Skeletal muscle satellite cell (primary cell): ENCODE results near the gene ADAMTS14.

Source experiments
- H3K27me3 ChIP-seq: 2 replicates; pipeline ENCODE4 v1.7.0; 2013; ENCODE audit warnings: low read length; ENCODE audit not compliant: control insufficient read depth, insufficient read depth
- H3K36me3 ChIP-seq: 2 replicates; pipeline ENCODE4 v1.7.0; 2013; ENCODE audit warnings: mild to moderate bottlenecking, control low read depth, low read length; ENCODE audit not compliant: insufficient read depth
- H3K4me1 ChIP-seq: 2 replicates; pipeline ENCODE4 v1.7.0; 2013; ENCODE audit warnings: low read length; ENCODE audit not compliant: control insufficient read depth, insufficient read depth
- H3K4me2 ChIP-seq: 2 replicates; pipeline ENCODE4 v1.7.0; 2013; ENCODE audit warnings: mild to moderate bottlenecking, low read length
- H3K4me3 ChIP-seq: 2 replicates; pipeline ENCODE4 v1.7.0; 2013; ENCODE audit warnings: low read length
- H3K9ac ChIP-seq: 2 replicates; pipeline ENCODE4 v1.7.0; 2013; ENCODE audit warnings: mild to moderate bottlenecking, low read depth, low read length, moderate library complexity
- H3K9me3 ChIP-seq: replicated peaks from 2 replicates; pipeline ENCODE4 v1.7.0; 2013; ENCODE audit warnings: mild to moderate bottlenecking, control low read depth, low read length

Gene ADAMTS14

GRCh38 chr10:70751991-70752390, 79.7 kb downstream of the ADAMTS14 start:
- Histone ChIP-seq H3K27me3 (no peaks in the 10 kb centered on the region), H3K36me3 (no peaks in the 10 kb centered on the region), H3K9ac (no peak overlapping the region), H3K4me1 (peaks cover 18% of the 10 kb centered on the region), H3K9me3 (no peaks in the 10 kb centered on the region), H3K4me2 (no peak overlapping the region), H3K4me3 (no peak overlapping the region)

- Histone ChIP-seq H3K4me2 (no peak overlapping the region), H3K9ac (no peak overlapping the region)
Observed at GRCh38 chr10:70752571-70752970, 80.3 kb downstream of the ADAMTS14 start.

DNA sequence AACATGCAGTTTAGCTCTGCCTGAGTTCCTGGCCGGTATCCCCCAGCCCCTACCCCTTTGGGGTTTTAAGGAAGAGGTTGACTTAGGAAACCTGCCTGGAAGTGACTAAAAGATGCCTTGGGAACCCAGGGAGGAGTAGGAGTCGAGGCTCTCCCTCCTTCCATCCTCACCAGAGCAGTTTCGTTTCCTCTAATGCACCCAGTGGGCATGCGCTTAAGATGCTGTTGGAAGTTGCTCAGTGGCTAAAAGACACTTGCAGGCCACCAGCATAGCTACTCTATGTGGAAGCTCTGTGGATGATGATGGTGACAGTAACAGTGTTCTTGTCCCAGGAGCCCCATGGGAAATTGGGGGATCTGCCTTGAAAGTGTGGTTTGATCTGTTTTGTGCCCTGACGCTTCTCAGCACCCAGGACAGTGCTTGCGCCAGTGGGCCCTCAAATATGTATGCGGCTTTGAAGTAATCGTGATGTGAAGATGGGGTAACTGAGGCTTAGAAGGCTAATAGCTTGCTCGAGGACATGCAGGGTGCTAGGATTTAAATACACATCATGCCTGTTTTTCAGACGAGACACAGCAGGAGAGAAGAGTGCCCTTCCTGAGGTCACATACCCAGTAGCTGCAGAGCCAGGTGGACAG, 80.8 kb downstream of the ADAMTS14 start:
- Histone ChIP-seq H3K4me3 (no peak overlapping the region), H3K36me3 (no peaks in the 10 kb centered on the region), H3K27me3 (peaks cover 3% of the 10 kb centered on the region), H3K4me2 (no peak overlapping the region), H3K9ac (no peak overlapping the region), H3K9me3 (no peaks in the 10 kb centered on the region), H3K4me1 (peaks cover 19% of the 10 kb centered on the region)

More at GRCh38 chr10:70752571-70752970, 80.3 kb downstream of the ADAMTS14 start:
- Histone ChIP-seq H3K9me3 (no peaks in the 10 kb centered on the region), H3K27me3 (peaks cover 3% of the 10 kb centered on the region), H3K4me3 (no peak overlapping the region), H3K36me3 (no peaks in the 10 kb centered on the region), H3K4me1 (peaks cover 19% of the 10 kb centered on the region)

DNA sequence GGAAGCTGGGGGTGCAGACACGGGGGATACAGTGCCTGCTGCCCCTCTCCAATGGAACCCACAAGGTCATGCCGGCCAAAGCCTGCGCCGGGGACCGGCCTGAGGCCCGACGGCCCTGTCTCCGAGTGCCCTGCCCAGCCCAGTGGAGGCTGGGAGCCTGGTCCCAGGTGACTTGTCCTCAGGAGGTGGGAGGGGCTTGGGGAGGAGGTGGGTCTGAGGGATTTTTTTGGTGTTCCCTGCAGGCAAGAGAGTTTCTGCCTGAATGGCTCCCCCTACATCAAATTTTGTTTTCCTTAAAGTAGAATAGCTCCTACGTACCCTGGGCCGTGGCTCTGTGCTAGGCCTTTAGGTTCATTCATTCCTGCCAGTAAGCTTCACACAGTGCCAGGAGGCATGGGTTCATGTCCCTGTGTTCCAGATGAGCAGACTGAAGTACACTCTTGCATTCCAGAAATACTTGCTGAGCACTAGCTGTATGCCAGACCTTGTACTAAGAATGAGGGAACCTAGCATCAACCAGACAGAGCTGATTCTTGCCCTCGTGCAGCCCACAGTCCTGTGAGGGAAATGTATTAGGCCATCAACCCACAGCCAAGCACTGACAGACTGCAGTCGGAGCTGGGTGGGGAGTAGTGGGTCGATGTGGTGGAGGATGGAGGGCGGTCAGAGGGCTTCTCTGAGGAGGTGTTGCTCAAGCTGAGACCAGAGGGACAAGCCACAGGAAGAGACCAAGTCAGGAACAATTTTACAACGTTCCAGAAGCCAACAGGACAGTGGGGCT, 81.7 kb downstream of the ADAMTS14 start:
- Histone ChIP-seq H3K27me3 (peaks cover 3% of the 10 kb centered on the region), H3K4me1 (peaks cover 19% of the 10 kb centered on the region), H3K4me3 (no peak overlapping the region), H3K9me3 (no peaks in the 10 kb centered on the region), H3K4me2 (no peak overlapping the region), H3K9ac (no peak overlapping the region), H3K36me3 (no peaks in the 10 kb centered on the region)

DNA sequence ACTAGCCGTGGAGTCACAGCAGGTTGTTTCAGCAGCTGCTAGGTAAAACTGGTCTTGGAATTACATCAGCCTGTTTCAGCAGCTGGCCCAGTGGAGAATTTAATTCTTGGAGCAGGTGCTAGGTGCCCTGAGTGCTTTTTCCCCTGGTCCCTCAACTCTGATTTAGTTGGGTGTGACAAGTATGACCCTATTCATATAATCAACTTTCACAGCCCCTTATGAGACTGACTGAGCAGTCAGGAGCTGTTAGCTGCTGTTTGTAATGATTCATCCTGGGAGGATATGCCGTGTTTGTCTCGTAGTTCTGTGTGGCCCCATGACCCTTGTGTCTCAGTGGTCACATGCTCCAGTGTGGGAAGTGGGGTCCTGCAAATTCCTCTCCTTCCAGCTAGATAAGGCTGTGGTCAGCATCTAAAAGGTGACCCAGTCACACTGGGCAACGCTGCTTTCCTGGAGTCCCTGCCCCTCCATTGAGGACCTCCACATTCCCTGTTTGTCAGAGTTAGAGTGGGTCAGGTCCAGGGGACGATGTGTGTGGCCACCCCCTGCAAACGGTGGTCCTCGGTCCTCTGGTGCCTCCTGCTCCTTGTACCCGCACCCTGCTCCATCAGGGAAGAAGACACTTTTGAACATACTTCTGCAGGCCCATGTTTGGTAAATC, 84.5 kb downstream of the ADAMTS14 start:
- Histone ChIP-seq H3K9me3 (no peaks in the 10 kb centered on the region), H3K4me2 (no peak overlapping the region), H3K9ac (no peak overlapping the region), H3K4me3 (no peak overlapping the region), H3K27me3 (peaks cover 3% of the 10 kb centered on the region), H3K4me1 (peaks cover 19% of the 10 kb centered on the region), H3K36me3 (no peaks in the 10 kb centered on the region)

DNA sequence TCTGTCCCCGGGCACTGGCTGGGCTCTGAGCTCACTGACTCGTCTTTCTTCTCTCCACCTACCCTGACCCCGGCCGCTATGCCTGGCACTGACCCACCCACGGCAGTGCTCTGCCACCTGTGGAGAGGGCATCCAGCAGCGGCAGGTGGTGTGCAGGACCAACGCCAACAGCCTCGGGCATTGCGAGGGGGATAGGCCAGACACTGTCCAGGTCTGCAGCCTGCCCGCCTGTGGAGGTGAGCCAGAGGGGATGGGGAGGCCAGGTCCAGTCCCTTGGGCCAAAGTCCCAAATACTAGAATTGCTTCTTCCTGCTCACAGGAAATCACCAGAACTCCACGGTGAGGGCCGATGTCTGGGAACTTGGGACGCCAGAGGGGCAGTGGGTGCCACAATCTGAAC, 85.5 kb downstream of the ADAMTS14 start:
- no peaks in the 10 kb centered on the region for H3K9me3 ChIP-seq
- H3K27me3 ChIP-seq: peaks cover 3% of the 10 kb centered on the region
- H3K4me3 ChIP-seq: no peak overlapping the region
- no peak overlapping the region for H3K9ac ChIP-seq
- peaks cover 19% of the 10 kb centered on the region for H3K4me1 ChIP-seq
- H3K4me2 ChIP-seq: no peak overlapping the region
- no peaks in the 10 kb centered on the region for H3K36me3 ChIP-seq

GRCh38 chr10:70758757-70759514, 86.6 kb downstream of the ADAMTS14 start:
- Histone ChIP-seq H3K4me2 (no peak overlapping the region), H3K9me3 (no peaks in the 10 kb centered on the region), H3K36me3 (no peaks in the 10 kb centered on the region), H3K4me1 (peaks cover 19% of the 10 kb centered on the region), H3K27me3 (peaks cover 3% of the 10 kb centered on the region), H3K9ac (no peak overlapping the region), H3K4me3 (no peak overlapping the region)

GRCh38 chr10:70759781-70760180, 87.5 kb downstream of the ADAMTS14 start:
- H3K9ac ChIP-seq: no peak overlapping the region
- H3K4me3 ChIP-seq: no peak overlapping the region
- no peaks in the 10 kb centered on the region for H3K36me3 ChIP-seq
- H3K27me3 ChIP-seq: peaks cover 3% of the 10 kb centered on the region
- no peak overlapping the region for H3K4me2 ChIP-seq
- H3K9me3 ChIP-seq: no peaks in the 10 kb centered on the region
- peaks cover 11% of the 10 kb centered on the region for H3K4me1 ChIP-seq

DNA sequence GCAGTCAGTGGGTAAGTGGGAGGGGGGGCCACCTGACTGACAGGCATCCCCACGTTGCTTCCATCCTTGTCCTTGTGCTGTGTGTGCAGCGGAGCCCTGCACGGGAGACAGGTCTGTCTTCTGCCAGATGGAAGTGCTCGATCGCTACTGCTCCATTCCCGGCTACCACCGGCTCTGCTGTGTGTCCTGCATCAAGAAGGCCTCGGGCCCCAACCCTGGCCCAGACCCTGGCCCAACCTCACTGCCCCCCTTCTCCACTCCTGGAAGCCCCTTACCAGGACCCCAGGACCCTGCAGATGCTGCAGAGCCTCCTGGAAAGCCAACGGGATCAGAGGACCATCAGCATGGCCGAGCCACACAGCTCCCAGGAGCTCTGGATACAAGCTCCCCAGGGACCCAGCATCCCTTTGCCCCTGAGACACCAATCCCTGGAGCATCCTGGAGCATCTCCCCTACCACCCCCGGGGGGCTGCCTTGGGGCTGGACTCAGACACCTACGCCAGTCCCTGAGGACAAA, 88.0 kb downstream of the ADAMTS14 start:
- Histone ChIP-seq H3K9ac (no peak overlapping the region), H3K27me3 (peaks cover 3% of the 10 kb centered on the region), H3K4me1 (peaks cover 6% of the 10 kb centered on the region), H3K4me3 (no peak overlapping the region), H3K9me3 (no peaks in the 10 kb centered on the region), H3K36me3 (no peaks in the 10 kb centered on the region), H3K4me2 (no peak overlapping the region)

DNA sequence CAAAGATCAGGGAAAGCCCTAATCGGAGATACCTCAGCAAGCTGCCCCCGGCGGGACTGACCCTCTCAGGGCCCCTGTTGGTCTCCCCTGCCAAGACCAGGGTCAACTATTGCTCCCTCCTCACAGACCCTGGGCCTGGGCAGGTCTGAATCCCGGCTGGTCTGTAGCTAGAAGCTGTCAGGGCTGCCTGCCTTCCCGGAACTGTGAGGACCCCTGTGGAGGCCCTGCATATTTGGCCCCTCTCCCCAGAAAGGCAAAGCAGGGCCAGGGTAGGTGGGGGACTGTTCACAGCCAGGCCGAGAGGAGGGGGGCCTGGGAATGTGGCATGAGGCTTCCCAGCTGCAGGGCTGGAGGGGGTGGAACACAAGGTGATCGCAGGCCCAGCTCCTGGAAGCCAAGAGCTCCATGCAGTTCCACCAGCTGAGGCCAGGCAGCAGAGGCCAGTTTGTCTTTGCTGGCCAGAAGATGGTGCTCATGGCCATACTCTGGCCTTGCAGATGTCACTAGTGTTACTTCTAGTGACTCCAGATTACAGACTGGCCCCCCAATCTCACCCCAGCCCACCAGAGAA, 88.8 kb downstream of the ADAMTS14 start:
- no peaks in the 10 kb centered on the region for H3K9me3 ChIP-seq
- H3K4me2 ChIP-seq: no peak overlapping the region
- no peak overlapping the region for H3K4me3 ChIP-seq
- H3K9ac ChIP-seq: no peak overlapping the region
- peaks cover 3% of the 10 kb centered on the region for H3K27me3 ChIP-seq
- no peaks in the 10 kb centered on the region for H3K36me3 ChIP-seq
- peaks cover 6% of the 10 kb centered on the region for H3K4me1 ChIP-seq
